Medulla oblongata (tissue), 1 donor: Measurements from ENCODE around the gene C1orf226.
A peak's percentile ranks its signal among the peaks of the same experiment; 100 is the strongest.

Experiments
- DNase-seq: peaks from one replicate; pipeline ENCODE4 v3.0.0-alpha.2; 2015; ENCODE audit errors: extremely low spot score

C1orf226 gene

GRCh38 chr1:162384601-162385279 lies 3.2 kb downstream of the C1orf226 start:
- DNase-seq, result no peak

DNA sequence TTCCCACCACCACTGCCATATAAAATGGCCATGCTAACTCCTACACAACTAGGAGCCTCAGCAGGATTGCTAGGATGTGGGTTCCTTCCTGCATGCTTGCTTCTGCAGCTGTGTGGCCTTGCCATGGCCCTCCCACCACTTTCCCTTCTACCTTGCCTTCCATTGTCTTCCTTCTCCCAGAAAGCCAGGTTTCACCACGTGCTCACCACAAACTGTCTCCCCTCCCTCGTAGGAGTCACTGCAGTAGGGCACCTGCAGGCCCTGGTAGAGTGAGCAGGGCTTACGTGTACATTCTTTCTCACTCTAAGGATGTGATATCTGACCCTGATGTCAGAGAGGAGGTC lies 3.7 kb downstream of the C1orf226 start:
- no peak for DNase-seq

DNA sequence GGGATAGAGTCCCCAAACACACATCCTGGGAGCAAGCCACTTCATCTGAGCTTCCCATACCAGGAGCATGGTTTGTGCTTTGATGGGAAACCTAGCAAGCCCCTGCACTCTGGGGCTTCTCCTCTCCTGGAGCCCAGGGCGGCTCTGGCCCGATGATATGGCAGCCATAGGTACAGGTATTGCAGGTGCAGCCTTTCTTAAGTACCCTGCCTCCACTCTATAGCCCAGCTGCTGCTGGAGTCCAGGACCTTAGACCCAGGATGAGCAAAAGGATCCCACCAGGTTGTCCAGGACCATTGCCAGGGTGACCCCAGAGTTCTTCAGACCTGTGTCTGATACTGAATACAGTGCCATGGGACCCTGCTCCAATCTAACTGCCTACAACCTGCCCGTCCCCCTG lies 4.2 kb downstream of the C1orf226 start:
- DNase-seq, result no peak

DNA sequence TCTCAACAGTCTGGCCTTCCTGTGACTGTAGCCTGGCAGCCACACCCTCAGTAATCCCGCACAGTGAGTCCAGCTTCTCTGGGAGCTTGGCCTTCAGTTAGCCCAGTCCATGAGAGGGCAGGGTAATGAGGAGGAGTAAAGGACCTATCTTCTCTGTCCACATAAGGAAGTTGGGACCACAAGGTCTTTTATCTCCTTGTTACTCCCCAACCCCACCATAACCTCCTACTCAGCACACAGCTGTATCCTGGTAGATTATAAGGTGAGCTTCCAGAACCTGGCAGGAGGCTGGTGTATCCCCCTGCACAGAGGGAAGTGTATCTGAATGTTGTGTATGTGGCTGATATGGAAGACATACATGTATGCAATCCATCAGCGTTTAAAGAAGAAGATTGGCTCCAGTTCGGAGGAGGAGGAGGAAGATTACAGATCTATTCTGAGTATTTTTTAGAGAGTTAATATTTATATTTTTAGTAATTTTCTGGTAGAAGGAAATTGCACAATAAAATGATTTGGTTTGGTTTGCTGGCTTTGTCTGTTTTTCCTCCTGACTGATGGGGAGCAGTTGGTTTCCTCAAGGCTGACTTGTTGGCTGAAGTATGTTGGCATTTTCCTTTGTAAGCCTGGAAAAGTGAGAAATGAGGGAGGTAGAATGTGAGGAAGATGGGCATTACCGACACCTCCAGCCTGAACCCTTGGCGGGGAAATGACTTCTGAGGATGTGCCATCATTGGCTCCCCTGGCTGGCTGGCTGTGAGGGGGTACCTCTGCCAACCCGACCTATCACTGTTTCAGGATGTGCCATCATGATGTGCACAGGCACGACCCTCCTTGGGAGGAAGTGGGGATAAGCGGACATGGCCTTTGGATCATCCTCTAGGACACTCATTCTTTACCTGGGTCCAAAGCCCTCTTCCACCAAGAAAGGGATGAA lies 5.0 kb downstream of the C1orf226 start:
- no peak for DNase-seq

DNA sequence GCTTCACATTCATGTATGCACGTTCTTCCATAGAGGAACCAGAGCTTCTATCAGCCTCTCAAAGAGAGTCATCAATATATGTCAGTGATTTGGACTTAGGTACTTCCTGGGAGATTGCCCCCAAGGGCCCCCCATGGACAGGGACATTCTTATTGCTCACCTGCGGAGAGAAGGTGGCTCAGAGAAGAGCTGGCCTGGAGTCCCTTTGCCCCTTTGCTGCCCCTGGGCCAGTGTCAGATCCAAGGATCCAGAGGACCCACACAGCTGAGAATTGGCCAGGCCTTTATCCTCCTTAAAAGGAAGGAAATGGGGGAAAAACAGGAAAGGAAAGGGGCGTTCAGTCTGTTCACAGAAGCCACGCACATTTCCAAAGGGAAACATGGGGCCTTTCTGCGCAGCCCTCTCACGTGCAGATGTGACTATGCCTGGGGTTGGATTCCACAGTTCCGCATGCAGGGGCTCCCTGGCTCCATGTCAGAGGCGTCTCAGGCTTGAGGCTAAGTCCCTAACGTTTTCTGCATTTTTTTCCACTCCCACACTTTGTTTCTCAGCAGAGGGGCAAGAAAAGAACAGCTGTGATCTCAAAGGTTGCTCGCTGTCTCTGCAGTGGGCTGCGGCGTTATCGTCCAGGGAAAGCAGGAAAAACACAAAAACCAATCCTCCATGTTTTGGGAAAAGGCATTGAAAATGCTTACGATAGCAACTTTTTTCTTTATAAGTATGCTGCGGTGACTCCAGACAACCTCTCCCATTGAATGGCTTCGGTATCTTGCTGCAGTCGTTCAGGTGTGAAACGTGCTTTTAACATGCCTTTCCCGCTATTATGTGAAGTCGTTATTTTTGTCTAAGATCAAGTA lies 5.9 kb downstream of the C1orf226 start:
- no peak for DNase-seq

GRCh38 chr1:162388083-162388594 lies 6.6 kb downstream of the C1orf226 start:
- no peak for DNase-seq

GRCh38 chr1:162388615-162389014 lies 7.1 kb downstream of the C1orf226 start:
- DNase-seq, result no peak

DNA sequence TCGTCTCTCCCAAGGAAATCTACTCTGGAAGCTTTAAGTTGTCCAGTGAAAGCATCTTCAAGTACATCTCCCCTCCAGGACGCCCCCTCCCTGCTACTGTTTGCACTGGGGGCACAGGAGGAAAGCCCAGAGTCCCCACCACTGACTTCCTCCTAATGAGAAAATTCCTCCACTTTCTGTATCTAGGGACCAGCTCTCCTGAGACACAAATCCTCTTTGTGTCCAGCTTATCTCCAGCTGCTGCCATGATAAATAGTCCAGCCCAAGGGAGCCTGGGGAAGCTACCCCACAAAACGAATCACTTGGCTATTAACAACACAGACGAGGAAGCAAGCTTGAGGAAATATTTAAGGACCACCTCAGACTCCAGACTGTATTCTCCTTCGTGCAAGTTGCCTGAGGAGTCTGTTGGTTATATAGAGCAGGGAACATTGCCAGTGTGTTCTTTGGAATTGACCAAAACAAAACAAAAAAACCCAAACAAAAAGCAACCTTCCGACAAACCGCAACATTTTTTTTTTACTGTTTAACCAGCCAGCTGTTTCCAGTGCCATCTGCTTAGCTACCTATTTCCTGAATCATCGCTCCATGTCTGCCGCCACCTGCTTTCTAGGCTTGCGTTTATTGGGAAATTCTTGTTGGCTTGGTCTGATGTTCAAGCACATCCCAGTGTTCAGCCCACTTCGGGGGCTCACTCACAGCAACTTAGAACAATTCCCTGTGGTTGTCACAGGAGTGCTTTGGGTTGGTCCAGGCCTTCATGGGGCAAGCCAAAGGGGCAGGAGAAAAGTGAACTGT lies 7.7 kb downstream of the C1orf226 start:
- DNase-seq, result no peak

DNA sequence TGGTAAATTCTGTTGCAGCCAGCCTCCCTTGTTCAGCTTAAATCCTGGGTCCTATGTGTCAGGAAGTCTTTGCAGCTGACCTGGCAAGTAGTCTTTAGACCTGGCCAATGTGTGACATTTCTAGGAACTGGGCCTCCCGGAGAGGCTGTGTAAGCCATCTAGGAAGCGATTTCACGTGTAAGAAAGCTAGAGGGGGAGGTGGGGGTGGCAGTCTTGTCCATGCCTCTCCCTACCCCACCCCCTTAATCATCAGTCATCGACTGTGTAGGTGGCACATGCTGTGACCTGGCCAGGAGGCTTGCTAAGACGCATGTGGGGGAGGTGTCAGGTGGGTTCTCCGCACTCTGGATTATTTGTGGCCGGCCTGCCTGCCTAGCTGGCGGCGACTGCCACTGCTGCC lies 8.4 kb downstream of the C1orf226 start:
- DNase-seq, result no peak

- DNase-seq, result no peak
These were observed 9.1 kb downstream of the C1orf226 start for GRCh38 chr1:162390396-162391185.

- DNase-seq, result peak; percentile 57
These were observed 10.4 kb downstream of the C1orf226 start for GRCh38 chr1:162391790-162392563.

- DNase-seq, result no peak
These were observed 14.8 kb downstream of the C1orf226 start for GRCh38 chr1:162396201-162396906.

GRCh38 chr1:162397039-162397448 lies 15.5 kb downstream of the C1orf226 start:
- DNase-seq, result no peak

GRCh38 chr1:162397943-162398560 lies 16.5 kb downstream of the C1orf226 start:
- DNase-seq, result no peak

DNA sequence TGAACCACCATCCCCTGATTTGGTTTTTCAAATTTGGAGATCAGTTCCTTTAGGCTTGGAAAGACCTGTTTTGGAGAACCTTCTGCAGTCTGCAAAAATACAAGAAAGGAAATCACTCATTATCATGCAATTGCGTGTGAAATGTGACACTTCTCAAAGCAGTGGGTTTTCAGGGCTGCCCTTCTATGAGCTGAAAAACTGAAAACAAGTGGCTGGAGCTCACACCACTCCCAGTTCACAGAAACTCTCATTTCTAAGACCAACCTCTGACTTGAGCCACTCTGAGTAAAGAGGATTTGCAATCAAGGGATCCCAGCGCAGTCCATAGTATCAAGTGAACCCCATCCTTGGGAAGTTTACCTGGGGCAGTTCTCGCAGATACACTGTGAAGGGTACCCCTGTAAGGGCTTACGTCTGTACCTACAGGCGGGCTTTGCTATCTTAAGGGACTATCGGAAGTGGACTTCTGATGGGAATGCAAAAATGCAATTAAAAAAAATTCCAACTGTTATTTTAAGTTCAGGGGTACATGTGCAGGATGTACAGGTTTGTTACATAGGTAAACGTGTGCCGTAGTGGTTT lies 17.6 kb downstream of the C1orf226 start:
- no peak for DNase-seq

- DNase-seq, result peak; percentile 16
These were observed 19.3 kb downstream of the C1orf226 start for GRCh38 chr1:162400790-162401355.

DNA sequence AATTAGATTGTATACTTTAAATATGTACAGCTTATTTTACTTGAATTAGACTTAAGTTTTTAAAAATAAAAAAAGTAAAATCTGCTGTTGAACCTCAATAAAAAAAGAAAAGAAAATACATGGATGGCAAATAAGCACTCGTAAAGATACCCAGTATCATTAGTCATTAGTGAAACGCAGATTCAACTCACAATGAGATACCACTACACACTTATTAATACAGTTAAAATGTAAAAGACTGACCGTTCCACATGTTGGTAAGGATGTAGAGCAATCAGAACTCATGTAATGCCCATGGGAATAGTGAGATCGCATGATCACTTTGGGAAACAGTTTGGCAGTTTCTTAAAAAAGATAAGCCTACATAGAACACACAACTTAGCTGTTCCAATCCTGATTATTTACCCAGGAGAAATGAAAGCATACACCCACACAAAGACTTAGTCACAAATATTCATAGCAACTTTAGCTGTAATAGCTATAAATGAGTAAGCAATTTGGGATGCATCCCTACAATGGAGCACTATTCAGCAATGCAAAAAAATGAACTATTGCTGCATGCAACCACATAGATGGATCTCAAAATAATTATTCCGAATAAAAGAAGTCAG lies 23.1 kb downstream of the C1orf226 start:
- DNase-seq, result no peak
